ENCODE results near the gene FGD4. TPM values are rescaled to one million over a fixed set of nuclear protein-coding genes. Genes with fewer than 3 reads are reported as not detected.

The FGD4 gene
- total RNA-seq, 3 donors from 2014 or later: 50.5 to 57.8 (median 56.3) TPM

- DNase-seq (ENCODE audit: low spot score in 2 of 2): no peak
- Histone ChIP-seq H3K4me1 (no peaks in the 10 kb centered on the region), H3K27me3 (no peaks in the 10 kb centered on the region), H3K9me3 (no peaks in the 10 kb centered on the region), H3K36me3 (no peaks in the 10 kb centered on the region), H3K27ac (no peak overlapping the region), H3K4me3 (no peak overlapping the region)
- TF ChIP-seq POLR2AphosphoS5 (IDR thresholded peaks at IDR 0.05) (no peak), POLR2A (IDR thresholded peaks at IDR 0.05) (no peak)
- TF ChIP-seq, protein P1, sequence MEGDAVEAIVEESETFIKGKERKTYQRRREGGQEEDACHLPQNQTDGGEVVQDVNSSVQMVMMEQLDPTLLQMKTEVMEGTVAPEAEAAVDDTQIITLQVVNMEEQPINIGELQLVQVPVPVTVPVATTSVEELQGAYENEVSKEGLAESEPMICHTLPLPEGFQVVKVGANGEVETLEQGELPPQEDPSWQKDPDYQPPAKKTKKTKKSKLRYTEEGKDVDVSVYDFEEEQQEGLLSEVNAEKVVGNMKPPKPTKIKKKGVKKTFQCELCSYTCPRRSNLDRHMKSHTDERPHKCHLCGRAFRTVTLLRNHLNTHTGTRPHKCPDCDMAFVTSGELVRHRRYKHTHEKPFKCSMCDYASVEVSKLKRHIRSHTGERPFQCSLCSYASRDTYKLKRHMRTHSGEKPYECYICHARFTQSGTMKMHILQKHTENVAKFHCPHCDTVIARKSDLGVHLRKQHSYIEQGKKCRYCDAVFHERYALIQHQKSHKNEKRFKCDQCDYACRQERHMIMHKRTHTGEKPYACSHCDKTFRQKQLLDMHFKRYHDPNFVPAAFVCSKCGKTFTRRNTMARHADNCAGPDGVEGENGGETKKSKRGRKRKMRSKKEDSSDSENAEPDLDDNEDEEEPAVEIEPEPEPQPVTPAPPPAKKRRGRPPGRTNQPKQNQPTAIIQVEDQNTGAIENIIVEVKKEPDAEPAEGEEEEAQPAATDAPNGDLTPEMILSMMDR (IDR thresholded peaks at IDR 0.05): no peak
- intact Hi-C loops (cut with DNase I; ENCODE audit: low total_unique reads): no loop called here
These were observed 251.2 kb downstream of the FGD4 start for GRCh38 chr12:32650508-32650907.

GRCh38 chr12:32651151-32651955 is 252.0 kb downstream of the FGD4 start:
- no peaks in the 10 kb centered on the region for H3K4me1 ChIP-seq
- TF ChIP-seq POLR2A (IDR thresholded peaks at IDR 0.05) (no peak), POLR2AphosphoS5 (IDR thresholded peaks at IDR 0.05) (no peak)
- TF ChIP-seq, protein P1 (IDR thresholded peaks at IDR 0.05): no peak
- intact Hi-C loops (cut with DNase I; ENCODE audit: low total_unique reads): no loop called here
- H3K4me3 ChIP-seq: no peak overlapping the region
- H3K27ac ChIP-seq: no peak overlapping the region
- no peaks in the 10 kb centered on the region for H3K9me3 ChIP-seq
- no peaks in the 10 kb centered on the region for H3K27me3 ChIP-seq
- H3K36me3 ChIP-seq: no peaks in the 10 kb centered on the region
- DNase-seq (ENCODE audit: low spot score in 2 of 2): no peak

DNA sequence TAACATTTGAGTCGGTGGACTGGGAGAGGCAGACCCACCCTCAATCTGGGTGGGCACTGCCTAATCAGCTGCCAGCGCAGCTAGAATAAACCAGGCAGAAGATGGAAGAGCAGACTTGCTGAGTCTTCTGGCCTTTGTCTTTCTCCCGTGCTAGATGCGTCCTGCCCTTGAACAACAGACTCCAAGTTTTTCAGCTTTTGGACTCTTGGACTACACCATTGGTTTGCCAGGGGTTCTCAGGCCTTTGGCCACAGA is 252.5 kb downstream of the FGD4 start:
- no peak for DNase-seq (ENCODE audit: low spot score in 2 of 2)
- TF ChIP-seq, protein P1 (IDR thresholded peaks at IDR 0.05): no peak
- no peak for TF ChIP-seq POLR2A (IDR thresholded peaks at IDR 0.05)
- no peak for TF ChIP-seq POLR2AphosphoS5 (IDR thresholded peaks at IDR 0.05)
- Histone ChIP-seq H3K27me3 (no peaks in the 10 kb centered on the region), H3K36me3 (no peaks in the 10 kb centered on the region), H3K4me1 (no peaks in the 10 kb centered on the region), H3K27ac (no peak overlapping the region), H3K4me3 (no peak overlapping the region), H3K9me3 (no peaks in the 10 kb centered on the region)
- intact Hi-C loops (cut with DNase I; ENCODE audit: low total_unique reads): no loop called here

GRCh38 chr12:32659908-32660440 is 260.6 kb downstream of the FGD4 start:
- no peak overlapping the region for H3K4me3 ChIP-seq
- H3K27ac ChIP-seq: peak overlapping the region; percentile 49 to 59
- no peaks in the 10 kb centered on the region for H3K9me3 ChIP-seq
- no peaks in the 10 kb centered on the region for H3K4me1 ChIP-seq
- intact Hi-C loops (cut with DNase I; ENCODE audit: low total_unique reads): no loop called here
- H3K36me3 ChIP-seq: no peaks in the 10 kb centered on the region
- H3K27me3 ChIP-seq: no peaks in the 10 kb centered on the region
- TF ChIP-seq POLR2A (IDR thresholded peaks at IDR 0.05) (no peak), POLR2AphosphoS5 (IDR thresholded peaks at IDR 0.05) (no peak)
- TF ChIP-seq, protein P1 (IDR thresholded peaks at IDR 0.05): no peak
- no peak for DNase-seq (ENCODE audit: low spot score in 2 of 2)

- DNase-seq (ENCODE audit: low spot score in 2 of 2): no peak
- Histone ChIP-seq H3K27ac (no peak overlapping the region), H3K9me3 (no peaks in the 10 kb centered on the region), H3K27me3 (no peaks in the 10 kb centered on the region), H3K4me1 (no peaks in the 10 kb centered on the region), H3K36me3 (no peaks in the 10 kb centered on the region), H3K4me3 (no peak overlapping the region)
- intact Hi-C loops (cut with DNase I; ENCODE audit: low total_unique reads): no loop called here
- TF ChIP-seq POLR2AphosphoS5 (IDR thresholded peaks at IDR 0.05) (no peak), POLR2A (IDR thresholded peaks at IDR 0.05) (no peak)
- TF ChIP-seq, protein P1 (IDR thresholded peaks at IDR 0.05): no peak
These were observed 262.3 kb downstream of the FGD4 start for GRCh38 chr12:32661706-32662105.
